HG03025 (cell line): ENCODE measurements around the gene IDH3B.
"Not testable (repeated sequence)": the region's sequence is repeated elsewhere in the genome, so short reads cannot be mapped to it uniquely, and the experiment has no call there.

Experiments used
- ATAC-seq: cut with Tn5 transposase; IDR thresholded peaks from one replicate; pipeline ENCODE4 v1.9.1; 2021; ENCODE audit warnings: mild to moderate bottlenecking, moderate library complexity; ENCODE audit not compliant: unreplicated experiment, low FRiP score

The IDH3B gene

DNA sequence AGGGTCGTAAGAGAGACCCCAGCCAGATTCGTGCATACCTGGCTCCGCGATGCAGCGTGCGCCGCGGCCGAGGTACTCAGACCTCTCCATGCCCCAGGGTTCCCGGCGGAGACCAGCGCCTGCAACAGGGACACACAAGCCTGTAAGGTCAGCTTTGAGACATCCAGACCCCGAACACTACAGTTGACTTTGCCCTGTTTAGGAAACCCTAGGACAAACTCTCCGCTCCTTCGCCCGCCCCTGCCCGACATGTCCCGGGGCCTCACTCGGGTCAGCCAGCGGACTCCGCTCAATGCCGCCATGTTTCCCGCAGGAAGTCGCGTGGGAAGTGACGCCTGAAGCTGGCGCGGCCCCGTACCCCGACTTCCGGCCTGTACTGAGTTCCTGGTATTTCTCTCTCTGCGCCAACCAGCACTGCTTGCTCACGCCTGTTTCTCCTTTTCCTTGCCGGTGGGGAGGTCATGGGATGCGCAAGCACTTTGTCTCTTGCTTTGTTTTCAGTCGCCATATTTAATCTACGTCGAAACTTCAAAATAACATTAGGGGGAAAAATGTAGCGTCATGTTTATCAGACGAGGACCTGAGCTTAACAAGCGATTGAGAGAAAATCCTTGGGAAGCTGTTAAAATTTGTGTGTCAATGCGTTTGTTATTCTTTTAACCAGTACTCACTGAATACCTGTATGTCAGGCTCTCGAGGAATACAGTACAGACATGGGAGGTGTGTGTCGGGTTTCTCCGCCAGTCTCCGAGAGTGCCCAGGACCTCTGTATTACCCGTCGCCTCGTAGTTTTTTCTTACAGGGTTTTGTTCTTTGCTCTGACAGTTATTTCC, at the start of gene IDH3B:
TSS of gene IDH3B (minus strand) at position 330 of the 833 bp plus-strand sequence. CDS start at position 302, 28 bp downstream.
- ATAC-seq: peak; percentile 88

DNA sequence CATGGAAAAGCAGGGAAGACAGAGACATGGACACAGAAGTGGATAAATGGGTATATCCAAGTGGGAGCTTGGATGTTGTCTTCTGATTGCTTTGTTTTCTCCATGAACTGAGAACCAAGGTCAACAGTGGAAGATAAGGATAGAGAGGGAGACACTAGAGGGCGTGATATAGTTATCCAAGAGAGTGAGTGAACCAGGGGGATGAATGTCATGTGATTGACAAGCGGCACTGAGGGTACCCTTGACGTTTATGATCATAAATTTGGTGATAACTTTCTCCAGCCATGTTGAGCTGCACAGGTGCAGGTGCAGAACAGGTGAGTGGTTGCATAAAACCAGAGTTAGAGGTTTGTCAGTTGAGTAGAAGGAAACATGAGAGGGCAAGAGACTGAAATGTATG, 49.3 kb upstream of the IDH3B start:
- no peak for ATAC-seq

DNA sequence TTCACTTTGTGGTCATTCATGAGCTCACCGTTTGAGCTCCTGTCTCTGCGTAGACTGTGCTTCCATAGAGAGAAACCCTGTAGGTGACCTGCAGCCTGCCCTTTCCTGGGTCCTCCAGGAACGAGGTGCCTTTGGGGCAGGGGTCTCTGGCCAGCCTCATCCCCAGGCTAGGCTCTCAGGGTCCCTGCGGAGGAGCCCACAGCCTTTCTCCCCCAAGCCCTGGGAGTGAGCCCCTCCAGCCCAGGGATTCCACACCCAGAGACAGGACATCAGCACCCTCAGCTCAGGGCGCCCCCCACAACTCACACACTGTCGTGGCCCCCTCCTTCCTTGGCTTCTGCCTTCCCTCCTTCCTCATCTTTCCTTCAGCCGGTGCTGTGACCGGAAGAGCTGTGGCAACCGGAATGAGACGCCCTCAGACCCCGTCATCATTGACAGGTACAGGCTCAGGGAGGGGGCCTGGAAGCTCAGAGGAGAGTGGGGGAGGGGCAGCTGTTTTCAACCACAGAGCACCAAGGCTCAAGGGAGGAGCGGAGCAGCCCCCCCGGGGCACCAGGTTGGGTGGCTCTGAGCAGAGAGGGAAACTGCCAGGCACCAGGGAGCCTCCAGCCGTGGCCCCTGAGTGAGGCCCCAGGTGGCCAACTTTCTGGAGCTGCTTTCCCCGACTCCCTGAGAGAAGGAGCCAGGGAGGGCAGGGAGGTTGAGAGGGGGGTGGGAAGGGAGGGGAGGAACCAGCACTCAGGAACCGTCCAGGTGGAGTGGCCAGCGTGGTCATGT, 45.4 kb upstream of the IDH3B start:
- no peak for ATAC-seq

DNA sequence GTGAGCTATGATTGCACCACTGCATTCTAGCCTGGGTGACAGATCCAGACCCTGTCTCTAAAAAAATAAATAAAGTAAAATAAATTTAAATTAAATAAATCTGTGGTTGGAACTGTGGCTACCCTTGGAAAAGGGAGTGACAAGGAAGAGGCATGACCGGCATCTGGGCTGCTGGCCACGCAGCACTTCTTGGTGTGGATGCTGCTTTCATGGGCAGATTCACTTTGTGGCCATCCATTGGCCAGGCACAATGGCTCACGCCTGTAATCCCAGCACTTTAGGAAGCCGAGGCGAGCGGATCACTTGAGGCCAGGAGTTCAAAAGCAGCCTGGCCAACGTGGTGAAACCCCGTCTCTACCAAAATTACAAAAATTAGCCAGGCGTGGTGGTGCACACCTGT, 44.6 kb upstream of the IDH3B start:
- no peak for ATAC-seq

DNA sequence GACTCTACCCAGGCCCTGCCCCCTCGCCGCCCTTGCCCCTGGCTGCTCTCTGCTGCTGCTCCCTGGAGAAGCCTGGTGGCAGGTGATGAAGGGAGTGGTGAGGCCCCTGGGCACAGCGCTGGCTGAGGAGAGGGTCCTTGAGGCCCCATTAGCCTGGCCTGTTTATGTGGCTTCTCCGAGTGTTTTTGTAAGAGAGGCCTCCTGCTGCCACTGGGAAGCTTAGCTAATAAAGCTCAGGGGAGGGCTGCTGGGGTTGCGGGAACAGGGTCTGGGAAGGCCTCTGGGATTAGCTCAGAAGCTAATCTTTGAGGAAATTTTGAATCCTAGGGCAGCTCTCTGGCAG, 44.0 kb upstream of the IDH3B start:
- no peak for ATAC-seq

DNA sequence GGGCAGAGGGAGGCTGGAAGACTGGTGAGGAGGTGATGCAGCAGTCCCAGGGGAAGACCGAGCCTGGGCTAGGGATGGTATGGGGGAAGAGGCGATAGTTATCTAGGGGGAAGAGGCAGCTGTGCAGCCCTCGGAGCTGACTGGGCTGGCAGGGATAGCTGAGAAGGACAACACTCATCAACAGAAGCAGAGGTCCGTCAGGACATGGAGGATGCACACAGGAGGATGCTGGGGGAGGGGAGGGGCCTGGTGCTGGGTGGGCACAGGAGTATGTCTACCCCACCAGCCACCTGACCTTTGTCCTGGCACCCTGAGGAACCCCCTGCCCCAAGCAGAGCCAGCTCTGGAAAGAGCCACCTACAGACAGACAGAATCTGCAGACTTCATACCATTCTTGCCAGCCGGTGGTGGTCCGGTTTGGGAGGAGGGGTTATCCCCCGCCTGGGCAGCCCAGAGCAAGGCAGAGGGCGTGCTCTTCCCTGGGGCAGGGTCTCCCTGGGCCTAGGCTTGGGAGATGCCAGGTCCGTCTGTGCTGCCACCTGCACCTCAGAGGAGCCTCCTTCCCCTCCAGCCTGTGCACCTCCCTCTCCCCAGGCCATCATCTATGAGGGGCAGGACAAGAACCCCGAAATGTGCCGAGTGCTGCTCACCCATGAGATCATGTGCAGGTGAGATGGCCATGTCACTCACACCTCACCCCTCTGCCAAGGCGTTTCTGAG, 43.5 kb upstream of the IDH3B start:
- ATAC-seq: no peak

DNA sequence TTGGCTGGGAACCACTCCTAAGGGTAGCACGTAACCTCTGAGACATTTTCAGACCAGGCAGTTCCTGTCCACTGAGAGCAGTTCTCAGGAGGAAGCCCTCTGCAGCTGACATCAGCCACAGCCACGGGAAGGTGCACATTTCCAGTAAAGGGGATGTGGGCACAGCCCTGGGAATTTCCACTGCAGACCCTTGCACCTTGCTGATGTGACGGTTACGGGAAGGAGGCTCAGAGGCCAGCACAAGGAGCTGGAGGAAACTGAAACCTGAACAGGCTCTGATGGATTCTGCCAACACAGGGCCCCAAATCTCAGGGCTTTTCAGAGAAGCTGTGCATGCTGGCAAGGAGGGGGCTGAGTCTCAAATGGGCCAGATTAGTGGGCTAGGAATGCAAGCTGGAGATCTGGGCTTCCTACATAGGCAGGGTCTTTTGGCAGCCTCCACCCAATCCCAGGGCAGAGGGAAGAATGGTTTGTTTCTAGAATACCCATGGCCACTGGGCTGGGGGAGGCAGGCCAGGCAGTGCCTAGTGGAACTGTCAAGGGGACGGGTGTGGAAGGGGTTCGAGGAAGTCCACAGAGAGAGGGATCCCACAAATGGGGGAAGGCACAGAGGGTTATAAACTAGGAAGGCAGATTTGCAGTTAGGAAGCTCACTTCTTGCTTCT, 42.8 kb upstream of the IDH3B start:
- no peak for ATAC-seq

DNA sequence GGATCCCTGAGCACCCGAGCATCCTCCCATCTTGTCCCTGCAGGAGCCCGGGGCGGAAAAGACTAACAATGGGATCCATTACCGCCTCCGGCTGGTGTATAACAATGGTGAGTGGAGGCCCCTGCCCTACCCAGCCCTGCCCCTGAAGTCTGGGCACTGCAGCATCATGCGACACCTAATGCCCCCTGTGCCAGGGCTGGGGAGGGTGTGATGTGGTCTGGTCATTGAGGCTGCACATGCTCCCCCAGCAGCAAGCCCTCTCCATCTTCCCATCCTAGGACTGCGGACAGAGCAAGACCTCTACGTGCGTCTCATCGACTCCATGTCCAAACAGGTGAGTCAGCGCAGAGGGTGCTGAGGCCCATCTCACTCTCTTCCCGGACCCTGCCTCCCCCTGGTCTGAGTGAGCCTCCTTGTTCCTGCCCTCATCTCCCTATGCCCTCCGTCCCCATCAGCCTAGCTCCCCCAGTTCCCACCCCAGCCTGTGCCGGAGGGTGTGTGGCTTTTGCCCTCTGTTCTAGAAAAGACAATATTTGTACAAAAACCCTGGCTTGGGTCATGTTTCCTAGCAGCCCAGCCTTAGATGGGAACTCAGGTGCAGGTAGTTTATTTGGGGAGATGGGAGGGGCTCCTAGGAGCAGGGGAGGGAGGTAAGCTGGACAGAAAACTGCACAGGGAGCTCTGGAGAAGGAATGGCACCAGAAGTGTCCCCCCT, 42.1 kb upstream of the IDH3B start:
- ATAC-seq: no peak

DNA sequence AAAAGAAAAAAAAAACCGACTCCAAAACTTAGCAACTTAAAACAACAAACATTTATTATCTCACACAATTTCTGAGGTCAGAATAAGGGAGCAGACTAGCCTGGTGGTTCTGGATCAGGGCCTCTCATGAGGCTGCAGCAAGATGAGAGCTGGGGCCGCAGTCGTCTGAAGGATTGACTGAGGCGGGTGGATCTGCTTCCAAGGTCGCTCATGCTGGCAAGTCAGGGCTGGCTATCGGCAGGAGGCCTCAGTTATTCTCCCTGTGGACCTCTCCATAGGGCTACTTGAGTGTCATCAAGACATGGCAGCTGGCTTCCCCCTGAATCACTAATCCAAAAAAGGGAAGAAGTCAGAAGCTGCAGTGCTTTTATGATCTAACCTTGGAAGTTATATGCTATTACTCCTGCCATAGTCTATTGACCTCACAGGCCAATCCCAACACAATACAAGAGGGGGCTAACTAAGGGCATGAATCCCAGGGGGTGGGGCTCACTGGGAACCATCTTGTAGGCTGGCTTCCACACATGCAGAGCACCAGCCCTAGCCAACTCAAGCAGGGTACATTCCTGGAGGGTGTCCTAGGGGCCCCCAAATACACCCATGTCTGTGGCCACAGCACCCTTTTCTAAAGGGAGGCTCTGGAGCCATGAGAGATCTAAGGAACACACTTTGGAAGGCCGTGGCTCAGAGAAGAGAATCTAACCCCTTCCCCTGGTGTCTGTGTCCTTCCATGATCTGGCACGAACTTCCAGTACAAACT, 39.9 kb upstream of the IDH3B start:
- ATAC-seq: no peak

DNA sequence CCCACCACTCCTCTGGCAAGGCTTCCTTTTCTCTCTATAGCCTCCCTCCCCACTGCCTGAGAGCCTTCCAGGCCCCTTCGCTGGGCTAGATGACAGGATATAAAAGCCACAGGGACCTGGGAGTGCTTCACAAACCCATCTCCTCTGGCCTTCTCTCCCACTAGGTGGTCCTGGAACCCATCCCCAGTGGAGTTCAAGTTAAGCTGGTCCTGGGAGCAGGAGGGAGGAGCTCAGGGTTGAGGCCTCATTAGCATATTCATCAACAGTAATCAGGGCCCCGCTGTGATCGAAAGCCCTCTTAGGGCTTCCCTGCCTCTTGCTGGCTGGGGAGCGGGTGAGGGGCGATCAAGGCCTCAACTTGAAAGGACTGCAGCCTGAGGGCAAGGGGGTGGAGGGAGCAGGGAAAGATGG, 37.7 kb upstream of the IDH3B start:
- ATAC-seq: no peak

DNA sequence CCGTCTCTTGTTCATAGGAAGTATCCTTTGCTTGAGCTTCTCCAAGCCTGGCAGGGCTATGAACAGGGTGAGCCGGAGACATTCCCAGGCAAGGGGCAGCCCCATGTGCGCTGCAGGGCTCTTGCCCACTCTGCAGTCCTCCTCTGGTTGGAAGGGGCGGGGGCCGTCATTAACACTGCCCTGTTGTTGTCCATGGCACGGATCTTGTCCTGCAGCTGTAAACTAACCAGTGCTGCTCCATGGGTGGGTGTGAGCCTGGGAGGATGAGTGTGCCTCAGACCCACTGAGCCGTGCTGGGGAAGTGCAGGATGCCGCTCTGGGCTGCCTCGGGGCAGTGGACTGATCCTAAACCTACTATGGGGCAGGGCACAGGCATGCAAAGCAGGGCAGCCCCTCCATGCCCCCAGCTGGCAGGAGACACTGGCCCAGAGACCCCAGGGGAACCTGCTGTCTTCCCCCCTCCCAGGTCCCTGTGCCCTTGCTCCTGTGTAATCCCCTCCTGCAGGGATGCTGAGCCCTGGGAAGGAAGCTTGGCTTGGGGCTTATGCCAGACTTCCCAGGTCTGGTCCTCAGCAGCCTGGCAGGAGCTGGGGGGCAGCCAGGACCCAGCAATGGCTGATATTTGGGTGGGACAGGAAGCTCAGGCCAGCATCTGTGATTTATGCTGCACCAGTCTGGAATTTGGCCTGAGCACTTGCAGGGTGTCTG, 37.1 kb upstream of the IDH3B start:
- no peak for ATAC-seq

DNA sequence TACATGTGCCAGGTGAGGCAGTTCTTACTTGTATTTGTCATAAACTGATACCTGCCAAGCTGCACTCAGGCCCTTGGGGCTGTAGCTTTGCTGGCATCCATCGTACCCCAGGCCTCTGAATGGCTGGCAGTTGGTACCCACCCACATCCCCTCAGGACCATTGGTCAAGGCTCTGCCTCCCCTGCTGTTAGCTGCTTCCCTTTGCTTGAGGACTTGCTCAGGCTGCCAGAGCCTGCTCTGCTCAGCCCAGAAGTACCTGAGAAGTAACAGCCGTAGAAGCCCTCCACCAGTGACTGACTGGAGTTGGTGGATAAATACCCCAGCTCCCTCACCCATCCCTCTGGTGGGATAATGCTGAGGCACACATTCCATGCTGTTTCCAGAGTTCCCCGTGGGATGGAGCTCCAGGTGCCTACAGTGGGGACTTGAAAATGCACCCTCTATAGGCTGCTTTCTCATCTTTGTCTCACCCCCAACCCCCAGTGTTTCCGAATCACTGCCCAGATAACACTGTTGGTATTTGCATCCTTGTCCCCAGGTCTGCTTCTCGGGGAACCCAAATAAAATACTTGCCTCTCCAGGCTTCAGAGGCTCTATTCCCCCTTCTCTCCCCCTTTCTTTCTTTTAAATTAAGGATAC, 35.9 kb upstream of the IDH3B start:
- no peak for ATAC-seq

DNA sequence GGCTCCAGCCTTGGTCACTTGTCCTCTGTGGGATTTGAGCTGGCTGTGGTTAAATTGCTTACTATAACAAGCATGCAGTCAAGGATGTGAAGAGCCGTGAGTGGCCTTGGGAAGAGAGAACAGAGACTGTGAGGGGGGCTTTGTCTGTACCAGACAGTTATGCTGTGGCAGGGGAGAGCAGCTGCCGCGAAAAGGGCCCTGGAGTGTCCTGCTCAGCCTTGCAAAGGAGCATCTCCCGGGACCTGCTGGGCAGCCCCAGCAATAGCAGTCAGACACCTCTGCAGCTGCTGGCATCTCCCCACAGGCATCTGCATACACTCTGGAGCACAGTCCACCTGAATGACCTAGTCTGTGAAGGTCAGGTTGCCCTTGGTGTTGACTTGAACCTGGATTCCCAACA, 34.9 kb upstream of the IDH3B start:
- no peak for ATAC-seq

DNA sequence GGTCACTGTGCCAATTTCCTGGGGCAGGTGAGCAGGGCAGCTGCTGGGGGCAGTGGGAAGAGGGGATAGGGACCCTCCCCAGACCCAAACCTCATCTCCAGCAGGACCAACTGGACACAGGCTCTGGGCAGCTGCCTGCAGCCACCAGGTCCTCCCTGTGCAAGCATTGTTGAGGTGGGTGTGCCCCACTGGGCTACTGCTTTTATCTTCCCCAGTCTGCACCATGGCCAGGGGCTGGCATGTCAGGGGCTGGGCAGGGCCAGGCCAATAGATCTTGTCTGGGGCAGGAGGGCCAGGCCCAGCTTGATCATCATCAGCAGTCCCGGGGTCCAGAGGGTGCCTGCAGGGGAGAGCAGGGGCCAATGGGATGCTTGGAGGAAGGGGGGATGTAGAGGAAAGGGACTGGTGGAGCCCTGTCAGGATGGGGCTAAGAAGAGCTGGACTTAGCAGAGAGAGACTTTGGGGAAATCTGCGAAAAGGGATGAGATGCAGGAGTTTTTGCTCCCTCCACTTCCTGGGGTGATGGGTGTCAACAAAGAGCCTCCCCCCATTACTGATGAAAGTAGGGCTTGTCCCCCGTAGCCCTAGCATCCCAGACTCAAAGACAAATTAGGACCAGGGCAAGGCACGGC, 34.3 kb upstream of the IDH3B start:
- no peak for ATAC-seq

DNA sequence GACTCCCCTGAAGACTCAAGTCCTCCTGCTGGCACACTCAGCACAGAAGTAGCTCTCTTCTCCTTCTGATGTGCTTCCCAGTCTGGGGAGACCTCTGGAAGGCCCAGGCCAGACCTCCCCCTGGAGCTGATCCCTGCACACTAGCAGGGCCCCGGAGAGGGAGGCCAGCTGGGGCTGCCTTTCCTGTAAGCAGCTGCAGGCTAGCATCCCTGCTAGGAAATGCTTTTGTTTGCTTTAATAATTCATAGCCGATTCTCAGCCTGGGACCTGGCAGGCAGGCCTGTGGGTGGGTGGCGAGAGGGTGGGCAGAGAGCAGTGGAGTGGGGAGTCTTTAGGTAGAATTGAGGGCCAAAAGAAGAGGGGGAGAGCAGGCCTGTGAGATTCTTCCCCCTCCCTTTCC, 33.8 kb upstream of the IDH3B start:
- no peak for ATAC-seq

DNA sequence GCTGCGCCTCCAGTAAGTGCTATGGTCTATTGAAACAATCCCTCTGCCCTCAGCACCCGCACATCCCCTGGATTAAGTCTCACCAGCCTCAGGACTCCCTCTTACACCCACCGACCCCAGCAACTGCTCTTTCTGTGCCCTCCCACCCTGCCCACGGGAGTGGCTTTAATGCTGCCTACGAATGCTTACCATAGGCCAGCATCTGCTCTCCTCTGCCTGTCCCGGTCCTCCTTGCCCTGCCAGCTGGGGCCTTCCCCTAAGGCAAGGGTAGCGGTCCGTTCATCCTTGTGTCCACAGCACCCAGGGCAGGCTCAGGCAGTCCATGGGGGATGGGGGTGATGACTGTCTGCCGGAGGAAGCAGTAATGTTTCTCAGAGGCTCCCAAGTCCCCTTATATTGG, 32.6 kb upstream of the IDH3B start:
- no peak for ATAC-seq

DNA sequence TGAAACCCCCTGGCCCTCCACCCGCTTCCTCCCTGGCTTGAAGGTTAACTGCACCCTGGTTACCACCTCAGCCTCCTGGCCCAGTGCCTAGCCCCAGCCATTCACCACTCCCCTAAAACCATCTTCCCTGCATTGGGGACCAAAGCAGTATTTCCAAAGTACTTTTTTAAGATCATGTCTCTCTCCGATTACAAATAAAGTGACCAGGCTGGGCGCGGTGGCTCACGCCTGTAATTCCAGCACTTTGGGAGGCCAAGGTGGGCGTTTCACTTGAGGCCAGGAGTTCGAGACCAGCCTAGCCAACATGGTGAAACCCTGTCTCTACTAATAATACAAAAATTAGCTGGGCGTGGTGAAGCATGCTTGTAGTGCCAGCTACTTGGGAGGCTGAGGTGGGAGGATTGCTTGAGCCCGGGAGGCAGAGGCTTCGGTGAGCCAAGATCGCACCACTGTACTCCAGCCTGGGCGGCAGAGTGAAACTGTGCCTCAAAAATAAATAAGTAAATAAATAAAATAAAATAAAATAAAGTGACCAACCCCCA, 32.0 kb upstream of the IDH3B start:
- ATAC-seq: not testable (repeated sequence)
